ENCODE results near the gene CREB3L1.

- TF ChIP-seq POLR2A (IDR thresholded peaks at IDR 0.05; ENCODE audit: low read length), result no peak
- TF ChIP-seq GATA1 (IDR thresholded peaks at IDR 0.05; ENCODE audit: low read depth, low read length), result no peak
Measured at GRCh38 chr11:46350695-46351094, 73.2 kb downstream of the CREB3L1 start.

All from erythroblast (primary cell).